Psoas muscle (tissue), 8 donors: ENCODE results near the gene RNLS. TPM values are rescaled to one million over a fixed set of nuclear protein-coding genes. Genes with fewer than 3 reads are reported as not detected.

ENCODE experiments used
- ATAC-seq, 4 donors: fragments of 200-7000 bp; cut with Tn5 transposase; one replicate each; pipeline ENCODE4 v1.9.1; 2020; ENCODE audit warnings: moderate library complexity in 3 of 4, mild to moderate bottlenecking in 2 of 4
- DNase-seq, 2 donors: peaks; one replicate each; pipeline ENCODE4 v3.0.0-alpha.2; 2020
- H3K27ac ChIP-seq: fragments of 200-600 bp; one replicate; pipeline ENCODE4 v1.8.0; 2022
- H3K27me3 ChIP-seq, 3 donors: fragments of 200-600 bp in 1 of 3; one replicate each; pipeline versions ENCODE4 v1.6.1 to v1.8.0; 2013 to 2022; ENCODE audit warnings: low read length in 2 of 3, mild to moderate bottlenecking in 2 of 3, moderate library complexity in 1 of 3; ENCODE audit not compliant: insufficient read depth in 3 of 3
- H3K36me3 ChIP-seq, 2 donors: fragments of 200-600 bp in 1 of 2; one replicate each; pipeline versions ENCODE4 v1.6.1 to v1.8.0; 2013 to 2022; ENCODE audit warnings: low read depth in 1 of 2, mild to moderate bottlenecking in 1 of 2, moderate library complexity in 1 of 2; ENCODE audit not compliant: insufficient read depth in 1 of 2
- H3K4me1 ChIP-seq: fragments of 200-600 bp; one replicate; pipeline ENCODE4 v1.8.0; 2022
- H3K4me3 ChIP-seq: fragments of 200-600 bp; one replicate; pipeline ENCODE4 v1.8.0; 2022; ENCODE audit warnings: mild to moderate bottlenecking
- H3K9me3 ChIP-seq: fragments of 200-600 bp; one replicate; pipeline ENCODE4 v1.8.0; 2022
- CTCF ChIP-seq: fragments of 200-600 bp; IDR thresholded peaks from one replicate; pipeline ENCODE4 v1.8.0; 2022; ENCODE audit warnings: antibody characterized with exemption
- WGBS, 3 donors: extraction: QIAGEN DNeasy Blood & Tissue Kit; methylation state at CpG; one replicate each; pipeline versions ENCODE4 v1.1.6 to v1.1.7; 2013; 5-methylcytosine and 5-hydroxymethylcytosine counted together
- intact Hi-C, 2 donors: fragments of 100-400 bp; cut with DNase I; formaldehyde crosslinking; loops; one replicate each; pipeline versions ENCODE4 v1.11.0 to v1.14.2; 2022
- polyA plus RNA-seq, 3 donors: library from polyadenylated mRNA; stranded (reverse); fragments of 200-250 nt; gene quantifications; one replicate each; pipeline ENCODE4 v1.2.3, GENCODE V29; 2013
- total RNA-seq, 4 donors: library from RNA; stranded (reverse); fragmentation: NEBNext Ultra II Directional in 2 of 4; extraction: Animal tissue kit (Norgen Biotek cat#: 25700) in 2 of 4; gene quantifications; one replicate each; pipeline versions ENCODE4 v1.2.1 to v1.2.4, GENCODE V29; 2021 to 2023
- donor health status: healthy with polysubstance abuse.
- donor health status: DM: no; HTN: no; CAD: no; lungs with moderate emphysema.
- donor health status: Bipolar disorder and iron deficiency.
- donor health status: healthy.
- donor health status: DM: yes; HTN: yes; CAD: no.
- donor health status: DM: no; HTN: no; CAD: no.
- donor health status: DM: no; HTN: no; CAD: no.
- donor health status: DM: yes; HTN: yes; CAD: no.

The RNLS gene
- total and polyA plus RNA-seq, 7 donors: 3.0 to 9.2 (median 6.7) TPM

- intact Hi-C loops: no loop called here
- Histone ChIP-seq H3K27ac (no peak overlapping the region), H3K4me1 (no peaks in the 10 kb centered on the region), H3K27me3 (no peaks in the 10 kb centered on the region), H3K36me3 (no peaks in the 10 kb centered on the region), H3K9me3 (no peaks in the 10 kb centered on the region), H3K4me3 (no peak overlapping the region)
- DNase-seq (no peak), ATAC-seq (no peak)
- TF ChIP-seq CTCF: no peak
- WGBS, 3 donors: 78 to 89% (median 85%) methylated on average over 4 of the region's 4 CpGs
Measured at GRCh38 chr10:88528806-88529570, 54.1 kb downstream of the RNLS start.

DNA sequence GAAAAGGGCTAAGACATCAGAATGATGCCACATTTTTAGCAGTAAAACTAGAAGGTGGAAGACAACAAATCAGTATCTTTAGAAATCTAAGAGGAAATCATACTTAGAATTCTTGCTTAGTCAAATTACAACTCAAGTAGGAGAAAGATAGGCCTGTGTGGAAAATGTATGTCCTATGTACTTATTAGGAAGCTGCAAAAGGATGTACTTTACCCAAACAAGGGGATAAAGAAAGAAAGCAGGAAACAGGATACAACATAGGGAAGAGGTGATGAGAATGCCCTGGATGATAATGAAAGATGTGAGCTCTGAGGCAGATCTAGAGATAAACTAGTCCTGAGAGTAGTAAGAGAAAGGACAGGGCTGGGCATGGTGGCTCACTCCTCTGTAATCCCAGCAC, 54.9 kb downstream of the RNLS start:
- Histone ChIP-seq H3K4me3 (no peak overlapping the region), H3K4me1 (no peaks in the 10 kb centered on the region), H3K27ac (no peak overlapping the region), H3K36me3 (no peaks in the 10 kb centered on the region), H3K9me3 (no peaks in the 10 kb centered on the region), H3K27me3 (no peaks in the 10 kb centered on the region)
- TF ChIP-seq CTCF: no peak
- ATAC-seq (no peak), DNase-seq (no peak)
- intact Hi-C loops: no loop called here

- ATAC-seq: no peak
Measured at GRCh38 chr10:88527245-88527644, 55.9 kb downstream of the RNLS start.

DNA sequence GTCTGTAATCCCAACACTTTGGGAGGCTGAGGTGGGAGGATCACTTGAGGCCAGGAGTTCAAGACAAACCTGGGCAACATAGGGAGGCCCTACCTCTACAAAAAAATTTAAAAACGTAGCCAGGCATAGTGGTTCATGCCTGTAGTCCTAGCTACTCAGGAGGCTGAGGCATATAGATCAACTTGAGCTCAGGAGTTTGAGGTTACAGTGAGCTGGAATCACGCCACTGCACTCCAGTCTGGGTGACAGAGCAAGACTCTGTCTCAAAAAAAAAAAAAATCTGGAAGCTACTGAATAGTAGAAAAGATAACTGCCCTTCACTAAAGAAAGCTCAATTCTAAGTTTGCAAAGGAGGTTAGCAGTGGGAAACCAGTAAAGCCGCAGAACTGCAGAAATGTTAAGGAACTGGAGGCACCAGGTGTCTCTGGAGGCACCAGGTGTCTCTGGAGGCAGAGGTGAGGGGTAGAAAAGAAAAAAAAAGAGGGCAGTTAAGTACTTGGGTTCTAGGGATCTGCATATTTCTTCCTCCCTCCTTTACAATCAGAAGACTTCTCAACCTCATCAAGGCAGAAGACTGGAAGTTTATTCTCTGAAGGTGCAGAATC, 56.5 kb downstream of the RNLS start:
- no peaks in the 10 kb centered on the region for H3K36me3 ChIP-seq
- intact Hi-C loops: no loop called here
- H3K4me1 ChIP-seq: no peaks in the 10 kb centered on the region
- no peaks in the 10 kb centered on the region for H3K9me3 ChIP-seq
- WGBS, 3 donors: 84 to 91% (median 89%) methylated on average over 3 of the region's 3 CpGs
- no peak overlapping the region for H3K27ac ChIP-seq
- no peak overlapping the region for H3K4me3 ChIP-seq
- no peak for TF ChIP-seq CTCF
- no peak for ATAC-seq
- DNase-seq: no peak
- H3K27me3 ChIP-seq: no peaks in the 10 kb centered on the region

More at GRCh38 chr10:88527245-88527644, 55.9 kb downstream of the RNLS start:
- DNase-seq: no peak
- no peaks in the 10 kb centered on the region for H3K36me3 ChIP-seq
- 74 to 94% (median 91%) methylated on average over 1 of the region's 1 CpG for WGBS, 3 donors
- no peaks in the 10 kb centered on the region for H3K4me1 ChIP-seq
- no peaks in the 10 kb centered on the region for H3K9me3 ChIP-seq
- TF ChIP-seq CTCF: no peak
- H3K27ac ChIP-seq: no peak overlapping the region
- intact Hi-C loops: no loop called here
- no peaks in the 10 kb centered on the region for H3K27me3 ChIP-seq
- no peak overlapping the region for H3K4me3 ChIP-seq
